Body of pancreas (tissue), 4 donors: ENCODE results near the gene ACVR1C. TPM values are rescaled to one million over a fixed set of nuclear protein-coding genes. Genes with fewer than 3 reads are reported as not detected.

ENCODE experiments used
- ATAC-seq: fragments of 150-250 bp; one replicate; pipeline ENCODE4 v1.9.1; 2016
- DNase-seq, 4 donors: peaks; one replicate each; pipeline ENCODE4 v3.0.0-alpha.2; 2019
- H3K27ac ChIP-seq, 4 donors: fragments of 200-600 bp; sonication (generic); 1 replicate in 3 of 4; 2 replicates in 1 of 4; pipeline versions ENCODE4 v1.5.1 to v1.6.1; 2016 to 2019; ENCODE audit warnings: mild to moderate bottlenecking in 1 of 4, mixed read lengths in 1 of 4, moderate library complexity in 1 of 4
- H3K27me3 ChIP-seq, 2 donors: fragments of 200-600 bp; sonication (generic); one replicate each; pipeline ENCODE4 v1.6.0; 2016; ENCODE audit warnings: mild to moderate bottlenecking in 1 of 2
- H3K36me3 ChIP-seq, 2 donors: fragments of 200-600 bp; sonication (generic); replicated peaks in 1 of 2; 2 replicates each; pipeline ENCODE4 v1.5.1; 2016; ENCODE audit warnings: low read depth in 2 of 2; ENCODE audit not compliant: insufficient read depth in 1 of 2
- H3K4me1 ChIP-seq: fragments of 200-600 bp; sonication (generic); one replicate; pipeline ENCODE4 v1.6.0; 2016
- H3K4me3 ChIP-seq, 2 donors: fragments of 200-600 bp; sonication (generic); 1 replicate in 1 of 2; 2 replicates in 1 of 2; pipeline ENCODE4 v1.5.1; 2016 to 2019
- H3K9me3 ChIP-seq, 3 donors: fragments of 200-600 bp; sonication (generic); 1 replicate in 2 of 3; 2 replicates in 1 of 3; pipeline ENCODE4 v1.5.1; 2016
- POLR2A ChIP-seq, 3 donors: fragments of 450-650 bp; IDR thresholded peaks; one replicate each; pipeline ENCODE4 v1.6.1; 2016; ENCODE audit warnings: antibody characterized with exemption in 3 of 3, mild to moderate bottlenecking in 2 of 3
- WGBS, 2 donors: methylation state at CpG; one replicate each; pipeline ENCODE4 v1.1.5; 2017; 5-methylcytosine and 5-hydroxymethylcytosine counted together
- intact Hi-C: fragments of 100-400 bp; cut with DNase I; formaldehyde crosslinking; loops from one replicate; pipeline ENCODE4 v1.15.1; 2023
- total RNA-seq, 2 donors: library from RNA; depleted of rRNA; stranded (reverse); fragments of >200 nt; gene quantifications; one replicate each; pipeline ENCODE4 v1.1.0, GENCODE V29; 2016
- TF ChIP-seq, protein P1 (sequence below), 7 experiments: fragments of 450-650 bp in 4 of 7; fragments of 200-600 bp in 3 of 7; sonication (generic) in 3 of 7; IDR thresholded peaks; one replicate each; pipeline ENCODE4 v1.5.1; 2016 to 2019; ENCODE audit warnings: antibody characterized with exemption in 7 of 7

Gene ACVR1C
- total RNA-seq, 2 donors from 2014 or later = 1.6 to 6.6 TPM

DNA sequence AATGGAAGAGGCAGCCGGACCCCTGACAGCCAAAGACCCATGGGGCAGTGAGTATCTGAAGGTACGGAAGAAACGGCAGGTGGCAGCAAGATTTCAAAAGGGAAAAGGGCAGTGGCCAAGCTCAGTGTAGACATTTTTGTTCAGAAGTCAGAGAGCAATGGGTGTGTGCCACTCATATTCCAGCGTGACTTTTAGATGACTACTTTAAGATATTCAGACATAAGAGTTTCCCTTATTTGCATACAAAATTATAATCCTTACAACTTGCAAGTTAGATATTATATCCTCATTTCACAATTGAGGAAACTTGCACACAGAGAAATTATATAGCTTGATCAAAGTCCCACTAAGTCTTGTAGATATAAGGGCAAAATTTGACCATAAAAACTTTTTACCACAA, 124.0 kb downstream of the ACVR1C start:
- WGBS, 2 donors = 77 to 88% methylated on average over 4 of the region's 4 CpGs
- no peaks in the 10 kb centered on the region for H3K36me3 ChIP-seq
- no peak for ATAC-seq
- no peaks in the 10 kb centered on the region for H3K4me1 ChIP-seq
- no peak for TF ChIP-seq POLR2A (IDR thresholded peaks at IDR 0.05)
- TF ChIP-seq, protein P1, sequence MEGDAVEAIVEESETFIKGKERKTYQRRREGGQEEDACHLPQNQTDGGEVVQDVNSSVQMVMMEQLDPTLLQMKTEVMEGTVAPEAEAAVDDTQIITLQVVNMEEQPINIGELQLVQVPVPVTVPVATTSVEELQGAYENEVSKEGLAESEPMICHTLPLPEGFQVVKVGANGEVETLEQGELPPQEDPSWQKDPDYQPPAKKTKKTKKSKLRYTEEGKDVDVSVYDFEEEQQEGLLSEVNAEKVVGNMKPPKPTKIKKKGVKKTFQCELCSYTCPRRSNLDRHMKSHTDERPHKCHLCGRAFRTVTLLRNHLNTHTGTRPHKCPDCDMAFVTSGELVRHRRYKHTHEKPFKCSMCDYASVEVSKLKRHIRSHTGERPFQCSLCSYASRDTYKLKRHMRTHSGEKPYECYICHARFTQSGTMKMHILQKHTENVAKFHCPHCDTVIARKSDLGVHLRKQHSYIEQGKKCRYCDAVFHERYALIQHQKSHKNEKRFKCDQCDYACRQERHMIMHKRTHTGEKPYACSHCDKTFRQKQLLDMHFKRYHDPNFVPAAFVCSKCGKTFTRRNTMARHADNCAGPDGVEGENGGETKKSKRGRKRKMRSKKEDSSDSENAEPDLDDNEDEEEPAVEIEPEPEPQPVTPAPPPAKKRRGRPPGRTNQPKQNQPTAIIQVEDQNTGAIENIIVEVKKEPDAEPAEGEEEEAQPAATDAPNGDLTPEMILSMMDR (IDR thresholded peaks at IDR 0.05) = no peak
- no peak for DNase-seq
- H3K27ac ChIP-seq = no peak overlapping the region
- no peaks in the 10 kb centered on the region for H3K9me3 ChIP-seq
- intact Hi-C loops = no loop called here
- H3K4me3 ChIP-seq = no peak overlapping the region
- no peaks in the 10 kb centered on the region for H3K27me3 ChIP-seq

DNA sequence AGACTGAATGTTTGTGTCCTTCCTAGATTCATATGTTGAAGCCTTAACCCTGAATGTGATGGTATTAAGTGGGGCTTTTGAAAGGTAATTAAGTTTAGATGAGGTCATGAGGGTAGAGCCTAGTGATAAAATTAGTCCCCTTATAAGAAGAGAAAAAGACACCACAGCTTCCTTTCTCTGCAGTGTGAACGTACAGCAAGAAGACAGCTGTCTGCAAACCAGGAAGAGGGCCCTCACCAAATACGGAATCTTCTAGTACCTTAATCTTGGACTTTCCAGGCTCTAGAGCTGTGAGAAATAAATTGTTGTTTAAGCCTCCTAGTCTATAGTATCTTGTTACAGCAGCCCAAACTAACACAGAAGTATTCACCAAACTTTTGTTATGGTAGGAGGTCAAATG, 127.6 kb downstream of the ACVR1C start:
- DNase-seq (no peak), ATAC-seq (no peak)
- TF ChIP-seq, protein P1 (IDR thresholded peaks at IDR 0.05) = no peak
- TF ChIP-seq POLR2A (IDR thresholded peaks at IDR 0.05) = no peak
- no peaks in the 10 kb centered on the region for H3K4me1 ChIP-seq
- H3K27ac ChIP-seq = no peak overlapping the region
- 65 to 77% methylated on average over 2 of the region's 2 CpGs for WGBS, 2 donors
- H3K36me3 ChIP-seq = no peaks in the 10 kb centered on the region
- intact Hi-C loops = no loop called here
- H3K4me3 ChIP-seq = no peak overlapping the region
- no peaks in the 10 kb centered on the region for H3K9me3 ChIP-seq
- no peaks in the 10 kb centered on the region for H3K27me3 ChIP-seq

DNA sequence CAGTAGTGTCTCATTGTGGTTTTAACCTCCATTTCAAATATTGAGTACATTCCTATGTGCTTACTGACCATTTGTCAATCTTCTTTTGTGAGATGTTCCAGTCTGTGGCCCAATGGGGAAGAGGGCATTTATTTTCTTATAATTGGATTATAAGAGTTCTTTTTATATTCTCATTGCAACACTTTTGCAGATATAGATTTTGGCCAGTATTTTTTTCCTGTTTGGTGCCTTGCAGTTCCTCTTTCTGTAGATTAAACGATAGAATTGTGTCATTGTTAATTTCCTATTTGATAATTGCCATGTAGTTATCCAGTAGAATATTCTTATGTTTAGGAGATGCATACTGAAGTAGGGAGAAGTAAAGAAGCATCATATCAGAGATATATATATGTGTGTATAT, 128.3 kb downstream of the ACVR1C start:
- Histone ChIP-seq H3K36me3 (no peaks in the 10 kb centered on the region), H3K9me3 (no peaks in the 10 kb centered on the region), H3K4me3 (no peak overlapping the region), H3K4me1 (no peaks in the 10 kb centered on the region), H3K27me3 (no peaks in the 10 kb centered on the region), H3K27ac (no peak overlapping the region)
- TF ChIP-seq POLR2A (IDR thresholded peaks at IDR 0.05) = no peak
- 32 to 55% methylated on average over 1 of the region's 1 CpG for WGBS, 2 donors
- ATAC-seq (no peak), DNase-seq (no peak)
- intact Hi-C loops = no loop called here

DNA sequence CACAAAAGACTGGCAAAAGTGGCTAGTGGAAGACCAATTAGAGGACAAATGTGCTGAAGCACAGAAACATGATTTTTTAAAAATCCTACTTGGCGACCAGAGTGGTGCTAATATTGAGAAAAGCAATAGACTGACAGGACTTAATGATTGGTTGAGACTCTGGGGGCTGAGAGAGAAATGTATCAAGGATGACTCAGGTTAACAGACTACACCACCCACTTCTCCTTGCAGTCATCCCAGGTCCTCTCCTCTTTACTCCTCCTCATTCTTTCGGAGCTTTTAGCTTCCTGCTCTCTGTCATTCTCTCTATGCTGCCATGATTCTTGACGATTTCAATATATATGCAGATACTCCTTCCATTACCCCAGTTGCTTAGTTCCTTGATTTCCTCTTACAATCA, 130.2 kb downstream of the ACVR1C start:
- Histone ChIP-seq H3K27ac (no peak overlapping the region), H3K4me3 (no peak overlapping the region), H3K27me3 (no peaks in the 10 kb centered on the region), H3K4me1 (no peaks in the 10 kb centered on the region), H3K36me3 (no peaks in the 10 kb centered on the region), H3K9me3 (no peaks in the 10 kb centered on the region)
- DNase-seq (no peak), ATAC-seq (no peak)
- intact Hi-C loops = loop anchor here (10.0 kb wide), 1 partner anchor 506 kb away; no protein-coding TSS in a partner anchor
- 82 to 89% methylated on average over 3 of the region's 3 CpGs for WGBS, 2 donors
- TF ChIP-seq, protein P1 (IDR thresholded peaks at IDR 0.05) = no peak
- TF ChIP-seq POLR2A (IDR thresholded peaks at IDR 0.05) = no peak

DNA sequence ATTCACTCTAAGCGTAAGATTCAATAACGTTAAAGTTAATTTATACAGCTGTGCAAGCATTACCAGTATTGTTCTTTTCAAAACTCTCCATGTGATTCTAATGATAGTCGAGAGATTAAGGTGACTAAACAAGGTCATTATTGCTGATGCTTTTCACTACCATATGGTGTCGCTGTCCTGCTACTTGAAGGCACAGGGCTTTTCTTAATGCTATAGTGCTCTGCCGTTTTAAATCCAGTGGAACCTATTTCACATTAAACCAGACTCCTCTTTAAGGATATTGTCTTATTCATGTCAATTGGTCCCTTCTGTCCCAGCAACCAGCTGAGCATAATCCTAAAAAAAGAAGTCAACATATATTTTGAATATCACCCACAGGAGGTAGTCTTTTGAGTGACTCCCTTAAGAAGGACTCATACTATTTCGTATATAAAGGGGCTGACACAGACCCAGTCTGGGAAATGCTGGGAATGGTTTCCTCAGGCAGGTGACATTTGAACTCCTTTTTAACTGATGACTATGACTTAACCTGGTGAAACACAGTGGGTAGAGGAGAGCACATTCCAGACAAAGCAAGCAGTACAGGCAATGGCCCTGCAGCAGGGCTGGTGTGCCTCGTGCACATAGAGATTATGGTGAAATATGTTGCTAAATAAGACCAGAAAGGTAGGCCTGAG, 130.9 kb downstream of the ACVR1C start:
- Histone ChIP-seq H3K27ac (no peak overlapping the region), H3K9me3 (no peaks in the 10 kb centered on the region), H3K4me3 (no peak overlapping the region), H3K4me1 (no peaks in the 10 kb centered on the region), H3K27me3 (no peaks in the 10 kb centered on the region), H3K36me3 (no peaks in the 10 kb centered on the region)
- DNase-seq (peak in 1 of 4 donors; percentile 28), ATAC-seq (peak; percentile 78)
- 13 to 19% methylated on average over 7 of the region's 7 CpGs for WGBS, 2 donors
- intact Hi-C loops = loop anchor here (10.0 kb wide), 1 partner anchor 507 kb away; no protein-coding TSS in a partner anchor
- no peak for TF ChIP-seq POLR2A (IDR thresholded peaks at IDR 0.05)
- TF ChIP-seq, protein P1 (IDR thresholded peaks at IDR 0.05) = peak in 6 of 7 experiments; percentile 33 to 70 (median 54)
